ENCODE data around the gene NCL. TPM values are rescaled to one million over a fixed set of nuclear protein-coding genes. Genes with fewer than 3 reads are reported as not detected.
A peak's percentile ranks its signal among the peaks of the same experiment; 100 is the strongest.
"Not testable (repeated sequence)": the region's sequence is repeated elsewhere in the genome, so short reads cannot be mapped to it uniquely, and the experiment has no call there.

Gene NCL
- total and polyA plus RNA-seq, 2 donors from 2014 or later: 191 to 382 TPM

DNA sequence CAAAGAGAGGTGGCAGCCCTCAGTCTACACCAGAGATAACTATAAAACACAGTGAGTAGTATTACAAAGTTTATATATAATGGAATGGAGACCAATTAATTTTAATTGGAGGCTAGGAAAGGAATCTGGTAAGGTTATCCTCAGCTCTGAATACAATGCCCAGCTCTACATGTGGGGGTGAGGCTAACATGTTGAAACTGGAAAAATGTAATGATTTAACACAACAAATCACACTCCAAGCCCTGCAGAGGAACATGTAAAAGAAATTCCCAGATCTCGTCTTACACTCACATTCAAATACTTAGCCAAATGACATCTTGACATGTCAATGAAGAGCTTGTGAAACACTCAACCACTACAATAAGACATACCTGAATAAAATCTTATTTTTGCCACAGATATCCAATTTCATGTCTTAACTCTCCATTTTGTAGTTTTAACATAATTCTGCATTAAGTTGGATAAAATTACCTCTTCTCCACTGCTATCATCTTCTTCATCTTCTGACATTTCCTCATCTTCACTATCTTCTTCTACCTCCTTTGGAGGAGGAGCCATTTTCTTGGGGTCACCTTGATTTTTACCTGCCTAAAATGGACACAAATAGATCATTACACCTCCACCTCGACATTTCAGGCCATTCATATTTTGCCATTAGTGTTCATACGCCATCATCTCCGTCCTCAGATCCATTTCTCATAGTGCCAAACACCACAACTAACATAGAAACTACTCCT lies 1.4 kb downstream of the NCL start:
- Histone ChIP-seq H3K9me3 (ENCODE audit: control insufficient read depth in 2 of 3, insufficient read depth in 1 of 3, low read length in 3 of 3) (no peaks in the 10 kb centered on the region), H3K27me3 (ENCODE audit: control insufficient read depth, insufficient read depth, low read length) (no peaks in the 10 kb centered on the region), H3K4me1 (ENCODE audit: control insufficient read depth in 2 of 3, insufficient read depth in 2 of 3, low read depth in 1 of 3, low read length in 3 of 3) (peaks cover 0 to 22% (median 8%) of the 10 kb centered on the region in 3 donors), H3K36me3 (ENCODE audit: control insufficient read depth in 2 of 3, insufficient read depth in 3 of 3, low read length in 3 of 3) (peaks cover 31 to 46% (median 45%) of the 10 kb centered on the region in 3 donors), H3K4me3 (ENCODE audit: low read length in 3 of 3) (peak overlapping the region; percentile 75 to 91 (median 87)), H3K9ac (ENCODE audit: low read length in 3 of 3) (peak overlapping the region; percentile 31 to 95 (median 81)), H3K27ac (ENCODE audit: low read depth in 2 of 2, low read length in 2 of 2) (no peak overlapping the region)
- FAIRE-seq (no peak), DNase-seq (no peak)
- intact Hi-C loops (cut with DNase I): no loop called here
- no peak for TF ChIP-seq CTCF (IDR thresholded peaks at IDR 0.05; ENCODE audit: borderline replicate concordance, extremely low read depth, insufficient read depth)

GRCh38 chr2:231461516-231461971 lies 2.7 kb downstream of the NCL start:
- TF ChIP-seq CTCF (IDR thresholded peaks at IDR 0.05; ENCODE audit: borderline replicate concordance, extremely low read depth, insufficient read depth): no peak
- FAIRE-seq (no peak), DNase-seq (peak in 1 of 5 donors; percentile 21)
- Histone ChIP-seq H3K27ac (ENCODE audit: low read depth in 2 of 2, low read length in 2 of 2) (no peak overlapping the region), H3K9me3 (ENCODE audit: control insufficient read depth in 2 of 3, insufficient read depth in 1 of 3, low read length in 3 of 3) (no peaks in the 10 kb centered on the region), H3K4me1 (ENCODE audit: control insufficient read depth in 2 of 3, insufficient read depth in 2 of 3, low read depth in 1 of 3, low read length in 3 of 3) (peaks cover 0 to 22% (median 8%) of the 10 kb centered on the region in 3 donors), H3K27me3 (ENCODE audit: control insufficient read depth, insufficient read depth, low read length) (no peaks in the 10 kb centered on the region), H3K36me3 (ENCODE audit: control insufficient read depth in 2 of 3, insufficient read depth in 3 of 3, low read length in 3 of 3) (peaks cover 43 to 60% (median 58%) of the 10 kb centered on the region in 3 donors), H3K4me3 (ENCODE audit: low read length in 3 of 3) (no peak overlapping the region), H3K9ac (ENCODE audit: low read length in 3 of 3) (no peak overlapping the region)
- intact Hi-C loops (cut with DNase I): no loop called here

GRCh38 chr2:231460841-231461240 lies 3.4 kb downstream of the NCL start:
- H3K27ac ChIP-seq (ENCODE audit: low read depth in 2 of 2, low read length in 2 of 2); H3K4me3 ChIP-seq (ENCODE audit: low read length in 3 of 3); H3K9me3 ChIP-seq (ENCODE audit: control insufficient read depth in 2 of 3, insufficient read depth in 1 of 3, low read length in 3 of 3); H3K9ac ChIP-seq (ENCODE audit: low read length in 3 of 3); H3K27me3 ChIP-seq (ENCODE audit: control insufficient read depth, insufficient read depth, low read length); FAIRE-seq; intact Hi-C loops (cut with DNase I): not testable (repeated sequence)
- peaks cover 47 to 67% (median 65%) of the 10 kb centered on the region in 3 donors for H3K36me3 ChIP-seq (ENCODE audit: control insufficient read depth in 2 of 3, insufficient read depth in 3 of 3, low read length in 3 of 3)
- DNase-seq: peak in 1 of 5 donors; percentile 32
- peaks cover 0 to 22% (median 8%) of the 10 kb centered on the region in 3 donors for H3K4me1 ChIP-seq (ENCODE audit: control insufficient read depth in 2 of 3, insufficient read depth in 2 of 3, low read depth in 1 of 3, low read length in 3 of 3)

GRCh38 chr2:231460073-231460835 lies 4.0 kb downstream of the NCL start:
- Histone ChIP-seq H3K9ac (ENCODE audit: low read length in 3 of 3) (no peak overlapping the region), H3K27me3 (ENCODE audit: control insufficient read depth, insufficient read depth, low read length) (no peaks in the 10 kb centered on the region), H3K9me3 (ENCODE audit: control insufficient read depth in 2 of 3, insufficient read depth in 1 of 3, low read length in 3 of 3) (no peaks in the 10 kb centered on the region), H3K4me1 (ENCODE audit: control insufficient read depth in 2 of 3, insufficient read depth in 2 of 3, low read depth in 1 of 3, low read length in 3 of 3) (peaks cover 0 to 19% (median 5%) of the 10 kb centered on the region in 3 donors), H3K4me3 (ENCODE audit: low read length in 3 of 3) (no peak overlapping the region), H3K27ac (ENCODE audit: low read depth in 2 of 2, low read length in 2 of 2) (no peak overlapping the region), H3K36me3 (ENCODE audit: control insufficient read depth in 2 of 3, insufficient read depth in 3 of 3, low read length in 3 of 3) (peaks cover 53 to 73% (median 71%) of the 10 kb centered on the region in 3 donors)
- no peak for TF ChIP-seq CTCF (IDR thresholded peaks at IDR 0.05; ENCODE audit: borderline replicate concordance, extremely low read depth, insufficient read depth)
- no peak for FAIRE-seq
- no peak for DNase-seq
- intact Hi-C loops (cut with DNase I): no loop called here
